Epidermal melanocyte (primary cell): Measurements from ENCODE around the gene HSD17B14.
A peak's percentile ranks its signal among the peaks of the same experiment; 100 is the strongest.

ENCODE experiments used
- DNase-seq: peaks from one replicate; pipeline ENCODE4 v3.0.0; 2011; ENCODE audit warnings: low spot score; ENCODE audit not compliant: insufficient read length

Gene HSD17B14

DNA sequence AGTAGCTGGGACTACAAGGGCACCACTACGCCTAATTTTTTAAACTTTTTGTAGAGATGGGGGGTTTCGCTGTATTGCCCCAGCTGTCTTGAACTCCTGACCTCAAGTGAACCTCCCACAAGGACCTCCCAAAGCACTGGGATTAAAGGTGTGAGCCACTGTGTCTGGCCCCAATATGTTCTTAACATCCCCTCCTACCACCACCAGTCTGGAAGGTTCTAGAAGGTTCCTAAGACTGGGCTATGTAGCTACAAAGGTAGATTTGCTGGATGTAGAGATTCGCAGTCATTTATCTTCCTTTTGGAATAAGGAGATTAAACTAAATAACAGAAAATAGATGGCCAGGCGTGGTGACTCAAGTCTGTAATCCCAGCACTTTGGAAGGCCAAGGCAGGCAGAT, 5.3 kb downstream of the HSD17B14 start:
- DNase-seq = no peak

DNA sequence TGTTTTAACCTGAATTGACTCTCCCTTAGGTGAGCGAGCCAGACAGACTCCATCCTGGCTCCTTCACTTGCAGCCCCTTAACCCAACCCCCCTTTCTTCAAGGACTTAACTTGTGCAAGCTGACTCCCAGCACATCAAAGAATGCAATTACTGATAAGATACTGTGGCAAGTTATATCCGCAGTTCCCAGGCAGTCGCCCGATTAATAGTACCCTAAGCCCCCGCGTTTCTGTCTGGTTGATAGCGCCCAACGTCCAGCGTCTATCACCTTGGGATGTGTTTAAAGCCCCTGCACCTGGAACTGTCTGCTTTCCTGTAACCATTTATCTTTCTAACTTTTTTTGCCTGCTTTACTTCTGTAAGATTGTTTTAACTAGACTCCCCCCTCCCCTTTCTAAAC, 6.2 kb downstream of the HSD17B14 start:
- DNase-seq = no peak

DNA sequence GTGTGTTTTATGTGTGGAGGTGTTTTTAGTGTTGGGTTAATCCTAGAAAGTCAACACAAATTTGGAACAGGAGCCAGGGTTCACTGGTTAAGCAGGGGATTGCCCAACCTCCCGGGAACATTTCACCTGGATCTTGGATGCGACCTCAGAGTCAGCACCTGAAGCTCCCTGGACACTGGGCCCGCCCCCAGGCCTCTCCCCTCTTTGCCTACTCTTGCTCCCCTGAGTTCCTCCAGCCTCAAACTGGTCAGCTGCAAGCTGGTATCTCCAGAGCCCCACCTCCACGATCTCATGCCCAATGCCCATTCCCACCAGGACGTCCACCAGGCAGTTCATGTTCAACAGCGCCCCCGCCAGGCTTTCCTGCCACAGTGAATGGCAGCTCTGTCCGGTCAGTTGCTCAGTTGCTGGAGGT, 9.7 kb downstream of the HSD17B14 start:
- DNase-seq = no peak

DNA sequence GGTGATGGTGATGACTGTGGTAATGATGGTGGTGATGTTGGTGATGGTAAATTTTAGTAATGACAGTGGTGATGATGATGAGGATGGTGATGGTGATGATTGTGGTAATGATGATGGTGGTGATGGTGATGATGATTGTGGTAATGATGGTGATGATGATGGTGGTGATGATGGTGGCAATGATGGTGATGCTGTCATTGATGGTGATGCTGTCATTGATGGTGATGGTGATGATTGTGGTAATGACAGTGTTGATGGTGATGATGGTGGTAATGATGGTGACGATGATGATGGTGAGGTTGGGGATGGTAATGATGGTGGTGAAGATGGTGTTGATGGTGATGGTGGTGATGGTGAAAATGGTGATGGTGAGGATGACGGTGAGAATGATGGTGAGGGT, 13.8 kb downstream of the HSD17B14 start:
- DNase-seq = no peak

DNA sequence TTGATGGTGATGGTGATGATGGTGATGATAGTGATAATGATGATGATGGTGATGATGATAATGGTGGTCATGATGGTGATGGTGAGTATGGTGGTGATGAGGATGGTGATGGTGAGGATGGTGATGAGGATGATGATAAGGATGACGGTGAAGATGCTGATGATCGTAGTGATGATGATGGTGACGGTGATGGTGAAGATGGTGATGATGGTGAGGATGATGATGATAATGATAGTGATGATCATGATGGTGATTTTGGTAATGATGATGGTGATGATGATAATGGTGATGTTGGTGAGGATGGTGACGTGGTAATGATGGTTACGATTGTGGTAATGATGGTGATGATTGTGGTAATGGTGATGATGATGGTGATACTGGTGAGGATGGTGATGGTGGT, 14.7 kb downstream of the HSD17B14 start:
- DNase-seq = no peak

DNA sequence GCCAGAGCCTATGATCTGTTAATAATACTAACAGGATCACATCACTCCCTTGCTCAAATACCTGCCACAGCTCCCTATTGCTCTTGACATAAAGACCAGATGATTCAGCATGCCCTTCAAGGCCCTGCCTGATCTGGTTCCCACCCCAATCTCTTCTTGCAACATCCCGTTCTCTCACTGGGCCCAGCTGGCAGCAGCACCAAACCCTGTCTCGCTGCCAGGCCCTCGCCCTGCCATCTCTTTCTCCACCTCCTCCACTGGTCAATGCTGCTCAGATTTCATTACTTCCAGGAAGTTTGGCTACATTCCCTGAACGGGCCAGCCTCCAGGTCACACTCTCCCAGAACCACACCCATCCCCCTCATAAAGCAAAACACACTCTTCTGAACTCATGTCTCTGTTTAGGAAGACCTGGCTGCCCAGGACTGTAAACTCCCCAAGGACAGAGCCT, 16.9 kb downstream of the HSD17B14 start:
- no peak for DNase-seq

DNA sequence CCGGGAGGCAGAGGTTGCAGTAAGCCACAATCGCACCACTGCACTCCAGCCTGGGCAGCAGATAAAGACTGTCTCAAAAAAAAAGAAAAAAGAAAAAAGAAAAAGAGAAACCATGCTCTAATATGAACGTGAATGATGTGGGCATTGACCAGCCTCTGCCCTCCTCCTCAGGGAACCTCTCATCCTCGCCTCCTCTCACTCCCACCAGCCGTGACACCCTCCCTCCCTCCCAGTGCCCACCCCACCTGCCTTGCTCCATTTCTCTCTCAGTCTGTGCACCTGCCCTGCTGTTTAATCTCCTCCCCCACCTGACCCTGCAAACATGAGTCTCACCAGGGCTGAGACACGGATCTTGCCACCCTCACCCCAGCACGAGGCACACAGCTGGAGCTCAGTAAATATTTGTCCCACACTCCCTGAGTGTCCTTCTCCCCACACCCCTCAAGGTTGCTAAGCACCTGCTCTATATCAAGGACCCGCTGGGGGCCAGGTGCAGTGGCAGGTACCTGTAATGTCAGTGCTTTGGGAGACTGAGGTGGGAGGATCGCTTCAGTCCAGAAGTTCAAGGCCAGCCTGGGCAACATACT, 18.0 kb downstream of the HSD17B14 start:
- DNase-seq = no peak

DNA sequence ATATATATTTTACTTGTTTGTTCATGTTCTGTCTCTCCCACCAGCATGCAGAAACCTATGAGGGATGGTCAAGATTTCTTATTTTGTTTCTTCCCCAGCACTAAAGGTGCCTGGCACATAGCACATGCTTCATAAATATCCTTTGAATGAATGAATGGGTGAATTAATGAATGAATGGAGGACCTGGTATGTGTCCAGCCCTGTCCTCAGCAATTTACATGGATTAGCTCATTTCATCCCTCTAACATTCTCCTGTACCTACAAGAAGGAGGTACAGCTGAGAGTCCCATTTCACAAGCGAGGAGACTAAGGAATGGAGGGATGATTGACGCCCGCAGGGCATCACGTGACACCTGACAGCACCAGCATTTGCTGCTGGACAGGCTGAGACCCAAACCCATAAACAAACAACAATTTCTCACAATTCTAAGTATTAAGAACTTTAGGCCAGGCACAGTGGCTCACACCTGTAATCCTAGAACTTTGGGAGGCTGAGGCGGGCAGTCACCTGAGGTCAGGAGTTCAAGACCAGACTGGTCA, 18.6 kb downstream of the HSD17B14 start:
- no peak for DNase-seq

DNA sequence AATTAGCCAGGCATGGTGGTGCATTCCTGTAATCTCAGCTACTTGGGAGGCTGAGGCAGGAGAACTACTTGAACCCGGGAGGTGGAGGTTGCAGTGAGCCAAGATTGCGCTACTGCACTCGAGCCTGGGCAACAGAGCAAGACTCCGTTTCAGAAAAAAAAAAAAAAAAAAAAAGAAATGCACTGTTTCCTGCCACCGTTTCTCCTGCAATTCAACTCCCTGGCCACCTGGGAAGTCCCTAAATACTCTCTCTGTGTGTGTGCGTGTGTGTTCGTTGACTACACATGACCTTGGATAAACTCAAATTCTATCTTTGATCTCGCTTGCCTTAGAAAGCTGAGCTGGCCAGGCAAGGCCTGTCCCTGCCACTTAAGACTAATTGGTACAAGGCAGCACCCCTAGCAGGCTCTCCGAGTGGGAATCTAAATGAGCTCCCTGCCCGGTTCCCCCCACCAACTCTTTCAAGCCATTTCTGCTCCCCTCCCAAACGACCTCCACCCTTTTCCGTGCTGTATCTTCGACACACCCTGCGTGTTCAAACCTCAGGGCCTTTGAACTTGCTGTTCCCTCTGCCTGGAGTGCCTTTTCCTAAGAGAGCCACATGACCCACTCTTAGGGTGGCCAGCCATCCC, 20.3 kb downstream of the HSD17B14 start:
- DNase-seq = no peak

DNA sequence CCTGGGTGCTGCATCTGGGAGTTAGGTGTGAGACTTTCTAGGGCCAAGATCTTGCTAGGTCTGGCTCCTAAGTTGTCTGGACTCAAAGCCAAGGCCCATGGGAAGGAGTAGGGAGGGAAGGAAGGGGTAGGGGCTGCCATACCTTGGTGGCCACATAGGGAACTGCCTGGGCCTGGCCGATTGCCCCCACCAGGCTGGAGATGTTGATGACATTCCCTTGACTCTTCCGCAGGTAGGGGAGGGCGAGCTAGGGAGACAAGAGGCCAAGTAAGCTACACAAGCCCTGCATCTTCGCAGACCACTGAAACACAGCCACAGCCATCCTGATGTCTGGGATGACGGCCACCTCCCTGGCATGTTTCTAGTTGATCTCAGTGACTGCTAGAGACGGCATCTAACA, 21.4 kb downstream of the HSD17B14 start:
- DNase-seq = no peak

DNA sequence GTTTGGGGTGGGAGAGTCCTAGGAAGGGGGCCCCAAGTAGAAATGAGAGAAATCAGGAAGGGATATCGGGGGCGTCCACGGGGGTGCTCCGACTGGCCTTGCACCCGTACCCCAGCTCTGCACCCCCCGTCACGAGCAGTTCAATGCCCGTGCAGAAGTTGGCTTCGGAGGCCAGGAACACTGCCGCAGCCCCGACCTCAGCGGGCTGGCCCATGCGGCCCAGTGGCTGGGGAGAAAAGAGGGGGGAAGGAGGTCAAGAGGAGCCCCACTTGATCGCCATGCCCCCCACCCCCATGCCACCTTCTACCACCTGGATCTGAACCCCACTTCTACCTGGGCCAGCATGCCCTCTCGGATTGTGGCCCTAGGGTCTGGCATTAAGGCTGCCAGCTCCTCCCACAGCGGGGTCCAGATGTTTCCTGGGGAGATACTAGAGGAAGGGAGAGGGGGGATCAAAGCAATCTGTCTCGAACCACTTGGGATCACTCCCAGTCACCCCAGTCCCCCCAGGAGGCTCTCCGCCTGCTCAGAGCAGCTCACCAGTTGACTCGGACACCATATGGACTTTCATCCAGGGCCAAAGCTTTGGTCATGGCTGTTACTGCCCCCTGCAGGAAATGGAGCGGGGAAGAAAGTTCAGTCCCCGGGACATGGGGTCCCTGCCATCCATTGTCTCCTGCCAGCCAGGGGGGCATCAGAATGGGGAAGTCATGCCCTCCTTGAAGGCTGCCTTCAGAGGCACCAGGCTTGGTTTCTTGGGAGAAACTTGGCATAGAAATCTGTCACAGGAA, 23.0 kb downstream of the HSD17B14 start:
- DNase-seq = no peak

DNA sequence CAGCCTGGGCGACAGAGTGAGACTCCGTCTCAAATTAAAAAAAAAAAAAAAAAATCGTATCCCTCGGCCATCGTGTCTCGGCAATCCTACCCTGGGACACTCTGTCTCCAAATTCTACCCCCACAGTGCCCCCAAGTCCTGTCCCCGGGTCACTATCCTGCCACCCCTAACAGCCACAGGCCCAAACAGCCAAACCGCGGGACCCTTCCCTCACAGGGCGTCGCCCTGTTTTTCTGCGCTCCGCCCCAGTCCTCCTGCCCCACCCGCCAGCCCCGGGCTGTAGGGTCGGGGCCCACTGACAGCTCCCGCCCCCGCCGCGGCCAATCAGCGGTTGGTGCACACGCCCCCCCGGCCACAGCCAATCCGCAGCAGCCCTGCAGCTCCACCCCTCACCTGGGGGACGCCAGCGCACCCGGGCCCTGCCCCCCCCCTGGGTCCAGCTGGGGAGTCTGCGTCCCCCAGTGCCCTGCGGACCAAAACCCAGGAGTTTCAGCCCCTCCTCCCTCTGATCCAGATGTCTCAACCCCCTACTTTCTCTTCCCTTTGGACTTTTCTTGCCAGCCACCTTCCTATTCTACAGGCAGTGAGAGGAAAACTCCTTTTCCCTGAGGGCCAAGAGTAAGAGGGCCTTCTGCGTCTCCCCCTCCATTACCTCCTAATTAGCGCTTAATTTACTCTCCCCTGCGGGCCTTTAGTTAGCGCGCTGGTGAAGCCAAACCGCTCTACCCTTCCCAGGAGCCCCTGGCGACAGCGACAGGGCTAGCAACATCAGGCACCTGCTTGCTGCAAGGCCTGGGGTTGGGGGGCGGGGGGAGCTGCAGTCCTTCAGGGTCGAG, 24.0 kb downstream of the HSD17B14 start:
- peak; percentile 88 for DNase-seq

DNA sequence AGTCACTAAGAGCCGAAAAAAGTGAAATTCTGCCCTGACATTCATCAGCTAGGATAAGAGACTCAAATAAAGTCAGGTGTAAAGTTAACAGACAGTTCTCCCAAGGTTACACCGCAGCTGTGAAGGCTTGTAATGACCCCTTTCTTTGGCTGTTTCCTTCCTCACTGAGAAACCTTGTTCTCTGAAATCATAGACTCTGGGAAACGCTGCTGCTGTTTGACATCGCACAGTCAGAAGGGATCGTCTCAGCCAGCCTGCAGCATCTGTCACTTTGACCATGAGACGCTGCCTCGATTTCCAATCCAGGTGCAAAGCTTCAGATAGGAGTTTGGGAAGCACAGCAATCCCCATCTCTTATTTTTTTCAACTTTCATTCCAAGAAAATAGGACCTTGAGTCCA, 26.1 kb downstream of the HSD17B14 start:
- no peak for DNase-seq

DNA sequence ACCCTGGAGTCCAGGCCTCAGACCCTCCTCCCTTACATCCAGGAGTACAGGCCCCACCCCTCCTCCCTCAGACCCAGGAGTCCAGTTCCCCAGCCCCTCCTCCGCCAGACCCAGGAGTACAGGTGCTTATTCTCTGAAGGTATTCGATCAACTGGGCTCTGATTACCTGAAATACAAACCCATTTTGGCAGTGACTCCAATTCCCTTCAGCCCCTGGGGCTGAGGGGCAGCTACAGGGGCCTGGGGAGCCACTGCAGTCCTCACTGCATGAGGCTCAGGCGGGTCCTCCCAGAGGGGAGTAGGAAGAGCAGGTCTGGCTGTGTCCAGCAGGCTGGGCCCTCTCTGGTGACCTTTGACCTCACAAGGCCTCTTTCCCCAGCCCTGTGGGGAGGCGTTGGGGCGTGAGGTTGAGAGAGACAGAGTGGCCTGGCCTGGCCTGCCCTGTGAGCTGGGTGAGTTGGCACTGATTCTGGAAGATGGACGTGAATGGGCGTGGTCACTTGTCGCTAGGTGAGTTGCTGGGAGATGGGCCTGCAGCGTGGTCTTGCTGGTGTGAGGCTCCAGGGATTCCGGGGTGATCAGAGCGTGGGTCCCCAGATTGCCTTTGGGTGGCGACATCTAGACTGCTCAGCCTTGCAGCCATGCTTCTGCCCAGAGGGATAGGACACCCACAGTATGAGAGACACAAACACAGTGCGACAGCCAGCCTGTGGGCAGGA, 28.5 kb downstream of the HSD17B14 start:
- DNase-seq = no peak

DNA sequence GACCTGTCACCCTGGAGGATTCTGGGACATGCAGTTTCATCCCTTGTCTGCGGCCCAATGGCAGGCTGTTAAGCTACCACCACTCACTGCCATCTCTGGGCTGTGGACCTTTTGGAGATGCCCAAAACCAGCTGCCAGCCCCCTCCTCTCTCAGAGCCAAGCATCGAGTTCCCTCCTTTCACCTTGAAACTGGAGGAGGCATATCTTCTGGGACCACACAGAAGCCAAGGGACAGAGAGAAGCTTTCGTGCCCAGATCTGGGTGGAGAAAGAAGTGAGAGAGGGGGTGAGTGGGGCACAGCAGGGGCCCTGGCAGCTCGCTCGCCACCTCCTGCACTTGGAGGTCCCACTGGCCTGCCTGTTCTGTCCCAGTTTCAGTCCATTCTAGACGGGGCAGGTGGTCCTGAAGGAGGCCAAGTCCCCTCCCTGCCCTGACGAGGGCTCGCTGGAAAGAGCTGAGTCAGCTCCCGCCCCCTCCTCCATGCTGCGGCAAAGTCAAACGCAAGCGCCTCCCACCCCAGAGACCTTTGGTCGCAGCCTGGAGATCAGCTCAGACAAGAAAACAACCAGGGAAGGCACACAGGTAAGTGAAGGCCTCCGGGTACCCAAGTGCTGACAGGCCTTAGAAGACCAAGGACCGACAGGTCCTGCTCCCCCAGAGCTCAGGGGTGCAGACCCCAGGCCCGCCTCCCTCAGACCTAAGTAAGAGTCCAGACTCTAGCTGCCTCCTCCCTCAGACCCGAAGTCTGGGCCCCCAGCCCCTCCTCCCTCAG, 29.3 kb downstream of the HSD17B14 start:
- DNase-seq = no peak

DNA sequence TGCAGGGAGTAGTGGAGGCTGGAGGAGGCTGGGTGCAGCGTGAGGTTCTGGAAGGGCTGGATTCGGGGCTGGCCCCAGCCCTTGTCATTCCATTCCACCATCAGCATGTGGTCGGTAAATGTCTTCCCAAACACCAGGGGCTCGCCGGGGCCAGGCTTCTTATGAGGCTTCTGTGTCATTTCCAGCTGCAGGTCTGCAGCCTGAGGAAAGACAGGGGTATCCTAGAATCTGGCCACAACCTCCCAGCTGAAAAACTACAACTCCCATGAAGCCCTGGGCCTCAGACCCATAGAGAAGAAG, 29.8 kb downstream of the HSD17B14 start:
- DNase-seq = no peak

DNA sequence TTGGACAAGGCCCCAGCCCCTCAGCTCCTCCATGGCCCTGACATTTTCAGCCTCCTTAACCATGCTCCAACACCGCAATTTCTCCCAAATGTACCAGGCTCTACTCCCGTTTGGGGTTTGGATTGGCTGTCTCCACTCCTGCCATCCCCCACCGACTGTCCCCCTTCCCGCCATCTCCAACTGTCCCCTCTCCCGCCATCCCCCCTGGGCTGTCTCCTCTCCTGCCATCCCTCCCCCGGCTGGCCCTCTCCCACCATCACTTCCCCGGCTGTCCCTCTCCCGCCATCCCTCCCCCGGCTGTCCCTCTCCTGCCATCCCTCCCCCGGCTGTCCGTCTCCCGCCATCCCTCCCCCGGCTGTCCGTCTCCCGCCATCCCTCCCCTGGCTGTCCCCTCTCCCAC, 30.8 kb downstream of the HSD17B14 start:
- DNase-seq = no peak

DNA sequence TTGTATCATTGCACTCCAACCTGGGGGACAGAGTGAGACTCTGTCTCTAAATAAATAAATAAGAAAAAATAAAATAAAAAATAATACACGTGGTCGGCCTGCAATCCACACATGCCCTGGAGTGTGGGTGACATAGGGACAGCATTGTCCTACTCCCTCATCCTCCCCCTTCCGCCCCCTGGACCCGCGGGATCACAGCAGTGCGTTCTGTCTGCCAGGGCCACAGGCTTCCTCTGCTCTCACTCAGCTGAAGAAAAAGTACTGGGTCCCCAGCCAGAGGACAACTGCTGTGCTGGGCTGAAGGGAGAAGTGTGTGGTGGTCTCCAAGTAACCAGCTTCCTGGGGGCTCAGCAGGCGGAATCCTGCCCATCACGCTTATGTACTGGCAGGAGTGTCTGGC, 31.8 kb downstream of the HSD17B14 start:
- DNase-seq = no peak

DNA sequence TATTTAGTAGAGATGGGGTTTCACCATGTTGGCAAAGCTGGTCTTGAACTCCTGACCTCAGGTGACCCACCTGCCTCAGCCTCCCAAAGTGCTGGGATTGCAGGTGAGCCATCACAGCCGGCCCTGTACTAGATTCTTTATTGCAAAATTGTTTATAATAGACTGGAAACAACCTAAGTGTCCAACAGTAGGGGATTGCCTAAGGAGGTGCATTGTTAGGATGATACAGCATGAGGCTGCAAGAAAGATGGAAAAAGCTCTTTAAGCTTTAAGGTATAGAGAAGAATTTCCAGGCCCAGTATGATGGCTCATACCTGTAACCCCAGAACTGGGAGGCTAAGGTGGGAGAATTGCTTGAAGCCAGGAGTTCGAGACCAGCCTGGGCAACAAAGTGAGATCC, 33.7 kb downstream of the HSD17B14 start:
- no peak for DNase-seq
